ENCODE data around the gene VWA1. TPM values are rescaled to one million over a fixed set of nuclear protein-coding genes. Genes with fewer than 3 reads are reported as not detected.
A peak's percentile ranks its signal among the peaks of the same experiment; 100 is the strongest.

Gene VWA1
- total and polyA plus RNA-seq, 4 donors, result 0.13 to 86.5 (median 20.0) TPM

- DNase-seq, result peak in 1 of 2 donors; percentile 66
- intact Hi-C loops (cut with DNase I), result no loop called here
- Histone ChIP-seq H3K27ac (ENCODE audit: low read depth in 1 of 2, low read length in 2 of 2) (no peak overlapping the region), H3K9me3 (ENCODE audit: control insufficient read depth, low read length) (no peaks in the 10 kb centered on the region), H3K4me1 (ENCODE audit: control insufficient read depth in 1 of 2, insufficient read depth in 2 of 2, low read length in 2 of 2) (no peaks in the 10 kb centered on the region), H3K36me3 (ENCODE audit: control insufficient read depth in 1 of 2, insufficient read depth in 2 of 2, low read length in 1 of 2) (no peaks in the 10 kb centered on the region), H3K4me3 (ENCODE audit: low read length in 2 of 2) (no peak overlapping the region), H3K27me3 (ENCODE audit: control insufficient read depth in 1 of 2, insufficient read depth in 2 of 2, low read length in 1 of 2) (no peaks in the 10 kb centered on the region)
- WGBS, 2 donors, result 90 to 91% methylated on average over 31 of the region's 31 CpGs
- no peak for ATAC-seq (ENCODE audit: low FRiP score)
Observed at GRCh38 chr1:1437033-1437903, 1.8 kb downstream of the VWA1 start.

GRCh38 chr1:1437904-1438376 is 2.5 kb downstream of the VWA1 start:
- Histone ChIP-seq H3K4me3 (ENCODE audit: low read length in 2 of 2) (no peak overlapping the region), H3K4me1 (ENCODE audit: control insufficient read depth in 1 of 2, insufficient read depth in 2 of 2, low read length in 2 of 2) (no peaks in the 10 kb centered on the region), H3K36me3 (ENCODE audit: control insufficient read depth in 1 of 2, insufficient read depth in 2 of 2, low read length in 1 of 2) (no peaks in the 10 kb centered on the region), H3K9me3 (ENCODE audit: control insufficient read depth, low read length) (no peaks in the 10 kb centered on the region), H3K27me3 (ENCODE audit: control insufficient read depth in 1 of 2, insufficient read depth in 2 of 2, low read length in 1 of 2) (no peaks in the 10 kb centered on the region), H3K27ac (ENCODE audit: low read depth in 1 of 2, low read length in 2 of 2) (no peak overlapping the region)
- ATAC-seq (ENCODE audit: low FRiP score) (no peak), DNase-seq (peak in 1 of 2 donors; percentile 69)
- intact Hi-C loops (cut with DNase I), result no loop called here
- WGBS, 2 donors, result 70 to 88% methylated on average over 11 of the region's 11 CpGs

GRCh38 chr1:1438531-1439381 is 3.3 kb downstream of the VWA1 start:
- Histone ChIP-seq H3K27ac (ENCODE audit: low read depth in 1 of 2, low read length in 2 of 2) (no peak overlapping the region), H3K4me1 (ENCODE audit: control insufficient read depth in 1 of 2, insufficient read depth in 2 of 2, low read length in 2 of 2) (no peaks in the 10 kb centered on the region), H3K36me3 (ENCODE audit: control insufficient read depth in 1 of 2, insufficient read depth in 2 of 2, low read length in 1 of 2) (no peaks in the 10 kb centered on the region), H3K9me3 (ENCODE audit: control insufficient read depth, low read length) (no peaks in the 10 kb centered on the region), H3K4me3 (ENCODE audit: low read length in 2 of 2) (no peak overlapping the region), H3K27me3 (ENCODE audit: control insufficient read depth in 1 of 2, insufficient read depth in 2 of 2, low read length in 1 of 2) (no peaks in the 10 kb centered on the region)
- WGBS, 2 donors, result 92 to 94% methylated on average over 41 to 45 of the region's 45 CpGs
- intact Hi-C loops (cut with DNase I), result no loop called here
- DNase-seq (peak in 1 of 2 donors; percentile 76), ATAC-seq (ENCODE audit: low FRiP score) (no peak)

- Histone ChIP-seq H3K4me3 (ENCODE audit: low read length in 2 of 2) (no peak overlapping the region), H3K9me3 (ENCODE audit: control insufficient read depth, low read length) (no peaks in the 10 kb centered on the region), H3K27me3 (ENCODE audit: control insufficient read depth in 1 of 2, insufficient read depth in 2 of 2, low read length in 1 of 2) (no peaks in the 10 kb centered on the region), H3K4me1 (ENCODE audit: control insufficient read depth in 1 of 2, insufficient read depth in 2 of 2, low read length in 2 of 2) (no peaks in the 10 kb centered on the region), H3K27ac (ENCODE audit: low read depth in 1 of 2, low read length in 2 of 2) (no peak overlapping the region), H3K36me3 (ENCODE audit: control insufficient read depth in 1 of 2, insufficient read depth in 2 of 2, low read length in 1 of 2) (no peaks in the 10 kb centered on the region)
- ATAC-seq (ENCODE audit: low FRiP score), result no peak
- WGBS, 2 donors, result 85 to 87% methylated on average over 71 to 82 of the region's 82 CpGs
- no peak for DNase-seq
- intact Hi-C loops (cut with DNase I), result no loop called here
Observed at GRCh38 chr1:1439546-1440261, 4.2 kb downstream of the VWA1 start.

GRCh38 chr1:1440262-1441001 is 4.9 kb downstream of the VWA1 start:
- Histone ChIP-seq H3K4me3 (ENCODE audit: low read length in 2 of 2) (no peak overlapping the region), H3K9me3 (ENCODE audit: control insufficient read depth, low read length) (no peaks in the 10 kb centered on the region), H3K4me1 (ENCODE audit: control insufficient read depth in 1 of 2, insufficient read depth in 2 of 2, low read length in 2 of 2) (no peaks in the 10 kb centered on the region), H3K27me3 (ENCODE audit: control insufficient read depth in 1 of 2, insufficient read depth in 2 of 2, low read length in 1 of 2) (no peaks in the 10 kb centered on the region), H3K27ac (ENCODE audit: low read depth in 1 of 2, low read length in 2 of 2) (no peak overlapping the region), H3K36me3 (ENCODE audit: control insufficient read depth in 1 of 2, insufficient read depth in 2 of 2, low read length in 1 of 2) (no peaks in the 10 kb centered on the region)
- ATAC-seq (ENCODE audit: low FRiP score) (no peak), DNase-seq (no peak)
- WGBS, 2 donors, result 81 to 88% methylated on average over 25 to 26 of the region's 26 CpGs
- intact Hi-C loops (cut with DNase I), result no loop called here

GRCh38 chr1:1441002-1441888 is 5.8 kb downstream of the VWA1 start:
- Histone ChIP-seq H3K4me1 (ENCODE audit: control insufficient read depth in 1 of 2, insufficient read depth in 2 of 2, low read length in 2 of 2) (no peaks in the 10 kb centered on the region), H3K4me3 (ENCODE audit: low read length in 2 of 2) (no peak overlapping the region), H3K36me3 (ENCODE audit: control insufficient read depth in 1 of 2, insufficient read depth in 2 of 2, low read length in 1 of 2) (no peaks in the 10 kb centered on the region), H3K27me3 (ENCODE audit: control insufficient read depth in 1 of 2, insufficient read depth in 2 of 2, low read length in 1 of 2) (no peaks in the 10 kb centered on the region), H3K27ac (ENCODE audit: low read depth in 1 of 2, low read length in 2 of 2) (no peak overlapping the region), H3K9me3 (ENCODE audit: control insufficient read depth, low read length) (no peaks in the 10 kb centered on the region)
- intact Hi-C loops (cut with DNase I), result no loop called here
- DNase-seq (peak in 1 of 2 donors; percentile 85), ATAC-seq (ENCODE audit: low FRiP score) (peak; percentile 75)
- WGBS, 2 donors, result 48 to 50% methylated on average over 29 of the region's 29 CpGs

GRCh38 chr1:1442069-1442770 is 6.7 kb downstream of the VWA1 start:
- Histone ChIP-seq H3K9me3 (ENCODE audit: control insufficient read depth, low read length) (no peaks in the 10 kb centered on the region), H3K27ac (ENCODE audit: low read depth in 1 of 2, low read length in 2 of 2) (no peak overlapping the region), H3K4me1 (ENCODE audit: control insufficient read depth in 1 of 2, insufficient read depth in 2 of 2, low read length in 2 of 2) (no peaks in the 10 kb centered on the region), H3K27me3 (ENCODE audit: control insufficient read depth in 1 of 2, insufficient read depth in 2 of 2, low read length in 1 of 2) (no peaks in the 10 kb centered on the region), H3K36me3 (ENCODE audit: control insufficient read depth in 1 of 2, insufficient read depth in 2 of 2, low read length in 1 of 2) (no peaks in the 10 kb centered on the region), H3K4me3 (ENCODE audit: low read length in 2 of 2) (no peak overlapping the region)
- DNase-seq (no peak), ATAC-seq (ENCODE audit: low FRiP score) (no peak)
- 77 to 83% methylated on average over 32 of the region's 32 CpGs for WGBS, 2 donors
- intact Hi-C loops (cut with DNase I), result loop anchor here in 1 of 2 donors (2.0 kb wide), 1 partner anchor 55 kb away; no protein-coding TSS in a partner anchor

Data from aorta (tissue), 5 donors.